IPS DF 19.7 (cell line): Measurements from ENCODE around the gene ALDH6A1.

ENCODE experiments used
- DNase-seq: peaks from one replicate; pipeline ENCODE4 v3.0.0-alpha.2; 2013; ENCODE audit warnings: low read depth, low spot score

The ALDH6A1 gene

DNA sequence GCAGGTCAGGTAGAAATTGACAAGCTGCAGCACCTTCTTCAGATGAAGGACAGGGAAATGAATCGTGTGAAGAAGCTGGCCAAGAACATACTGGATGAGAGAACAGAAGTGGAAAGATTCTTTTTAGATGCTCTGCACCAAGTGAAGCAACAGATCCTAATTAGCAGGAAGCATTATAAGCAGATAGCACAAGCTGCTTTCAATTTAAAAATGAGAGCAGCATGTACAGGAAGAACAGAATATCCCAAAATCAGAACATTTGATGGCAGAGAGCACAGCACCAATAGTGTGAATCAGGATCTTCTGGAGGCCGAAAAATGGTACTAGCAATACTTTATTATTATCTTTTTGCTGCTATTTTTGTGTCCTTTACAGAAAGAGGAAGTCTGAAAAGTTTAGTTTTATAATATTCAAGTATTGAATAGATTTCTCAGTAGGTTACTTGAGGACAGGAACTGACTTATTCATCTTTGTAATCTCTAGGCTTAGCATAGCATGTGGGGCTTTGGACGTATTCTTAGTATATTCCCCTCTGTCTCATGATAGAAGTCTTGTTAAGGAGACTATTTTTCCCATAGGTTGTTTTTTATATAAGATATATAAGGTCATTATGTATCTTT is 34.3 kb downstream of the ALDH6A1 start:
- DNase-seq, result no peak

DNA sequence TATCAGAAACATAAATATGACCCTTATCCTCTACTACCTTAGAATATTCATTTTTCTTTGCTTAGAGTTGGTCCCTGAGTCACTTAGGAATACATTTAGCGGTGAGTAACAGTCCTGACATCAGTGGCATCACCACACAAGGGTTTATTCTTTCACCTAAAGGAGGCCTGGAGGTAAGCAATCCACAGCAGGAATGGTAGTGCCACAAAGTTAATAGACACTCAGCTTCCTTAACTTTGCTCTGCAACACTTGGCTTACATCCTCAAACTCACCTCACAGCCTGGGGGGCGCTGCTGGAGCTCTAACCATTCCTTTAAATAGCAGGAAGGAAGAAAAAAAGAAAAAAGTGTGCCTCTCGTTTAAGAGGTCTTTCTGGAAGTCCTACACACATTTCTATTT is 36.0 kb downstream of the ALDH6A1 start:
- no peak for DNase-seq

DNA sequence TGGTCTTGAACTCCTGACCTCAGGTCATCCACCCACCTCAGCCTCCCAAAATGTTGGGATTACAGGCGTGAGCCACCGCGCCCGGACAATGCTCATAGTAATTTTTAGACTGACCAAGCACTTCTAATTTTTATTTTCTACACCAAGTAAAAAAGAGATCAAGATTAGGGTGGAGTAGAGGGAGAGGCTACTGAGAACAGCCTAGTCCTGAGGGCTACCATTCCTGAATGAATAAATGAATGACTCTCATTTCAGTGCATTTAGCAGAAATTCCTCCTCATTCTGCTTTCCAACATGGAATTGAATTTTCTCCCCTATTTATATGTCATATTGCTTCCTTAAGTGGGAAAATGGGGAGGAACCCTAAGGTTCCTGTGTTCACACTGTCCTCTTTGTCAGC is 38.7 kb downstream of the ALDH6A1 start:
- DNase-seq, result no peak

DNA sequence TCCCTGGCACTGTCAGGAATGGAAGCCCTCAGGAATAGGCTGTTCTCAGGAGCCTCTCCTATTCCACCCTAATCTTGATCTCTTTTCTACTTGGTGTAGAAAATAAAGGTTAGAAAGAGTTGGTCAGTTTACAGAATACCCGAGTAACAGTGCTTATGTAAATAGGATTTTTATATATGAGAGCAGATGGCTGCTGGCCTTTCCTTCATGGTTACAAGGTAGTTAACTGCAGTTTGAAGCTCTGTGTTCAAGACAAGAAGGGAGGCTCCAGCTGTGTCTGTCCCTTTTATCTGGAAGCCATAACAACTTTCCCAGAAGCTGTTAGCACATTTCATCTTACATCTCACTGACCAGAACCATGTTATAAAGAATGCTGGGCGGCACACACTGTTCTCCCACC is 42.0 kb downstream of the ALDH6A1 start:
- DNase-seq, result no peak

DNA sequence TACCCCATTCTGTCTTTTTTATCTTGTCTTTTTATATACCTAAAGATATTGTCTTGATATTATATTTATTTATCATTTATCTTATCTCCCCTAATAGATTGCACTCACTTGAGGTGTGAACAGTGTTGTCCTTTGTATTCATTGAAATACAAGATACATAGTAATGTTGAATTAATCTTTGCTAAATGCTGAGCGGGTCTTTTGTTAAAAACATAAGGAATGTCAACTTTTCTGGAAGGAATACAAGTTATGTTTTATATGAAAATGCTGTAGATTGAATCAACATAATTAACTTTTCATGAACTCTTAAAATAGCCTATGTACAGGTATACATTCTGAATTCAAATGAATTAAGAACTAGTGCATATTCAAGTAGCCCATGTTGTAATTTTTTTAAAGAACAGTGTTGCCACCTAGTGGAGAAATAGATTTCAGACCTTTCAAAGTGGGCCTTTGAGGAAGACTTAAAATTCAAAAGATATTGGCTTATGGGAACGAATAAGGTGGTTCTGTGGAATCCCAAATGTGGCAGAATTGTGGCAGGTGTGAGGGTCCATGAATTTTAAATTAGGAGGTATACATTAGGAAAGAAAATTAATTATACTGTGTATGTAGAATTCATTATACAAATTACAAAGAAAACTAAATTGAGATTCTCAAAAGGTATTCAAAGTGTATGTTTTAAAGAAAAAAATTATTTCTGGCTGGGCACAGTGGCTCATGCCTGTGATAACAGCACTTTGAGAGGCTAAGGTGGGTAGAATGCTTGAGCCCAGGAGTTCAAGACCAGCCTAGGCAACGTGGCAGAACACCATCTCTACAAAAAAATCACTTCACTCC is 46.0 kb downstream of the ALDH6A1 start:
- no peak for DNase-seq

DNA sequence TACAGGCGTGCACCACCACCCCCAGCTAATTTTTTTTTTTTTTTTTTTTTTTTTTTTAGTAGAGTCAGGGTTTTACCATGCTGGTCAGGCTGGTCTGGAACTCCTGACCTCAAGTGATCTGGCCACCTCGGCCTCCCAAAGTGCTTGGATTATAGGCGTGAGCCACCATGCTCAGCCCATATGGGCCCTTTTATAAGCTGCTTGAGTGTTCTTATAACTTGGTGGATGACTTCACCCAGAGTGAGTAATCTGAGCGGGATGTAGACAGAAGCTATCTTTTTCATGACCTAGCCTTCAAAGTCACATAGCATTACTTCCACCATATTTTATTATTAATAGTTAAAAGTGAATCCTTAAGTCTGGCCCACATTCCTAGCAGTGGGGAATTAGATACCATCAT is 48.7 kb downstream of the ALDH6A1 start:
- no peak for DNase-seq

DNA sequence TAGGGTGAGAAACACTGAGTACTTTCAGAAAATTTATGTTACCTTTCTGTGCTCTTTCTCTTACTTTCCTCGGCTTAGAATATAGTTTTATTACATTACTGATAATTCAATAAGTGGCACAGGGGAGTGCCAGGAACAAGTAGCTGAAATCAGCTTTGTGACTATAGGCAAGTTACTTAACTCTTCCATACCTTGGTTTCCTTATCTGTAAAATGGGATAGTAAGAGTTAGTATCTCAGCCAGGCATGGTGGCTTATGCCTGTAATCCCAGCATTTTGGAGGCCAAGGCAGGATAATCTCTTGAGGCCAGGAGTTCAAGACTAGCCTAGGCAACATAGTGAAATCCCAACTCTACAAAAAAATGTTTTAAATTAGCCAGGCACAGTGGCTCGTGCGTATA is 49.7 kb downstream of the ALDH6A1 start:
- DNase-seq, result no peak

DNA sequence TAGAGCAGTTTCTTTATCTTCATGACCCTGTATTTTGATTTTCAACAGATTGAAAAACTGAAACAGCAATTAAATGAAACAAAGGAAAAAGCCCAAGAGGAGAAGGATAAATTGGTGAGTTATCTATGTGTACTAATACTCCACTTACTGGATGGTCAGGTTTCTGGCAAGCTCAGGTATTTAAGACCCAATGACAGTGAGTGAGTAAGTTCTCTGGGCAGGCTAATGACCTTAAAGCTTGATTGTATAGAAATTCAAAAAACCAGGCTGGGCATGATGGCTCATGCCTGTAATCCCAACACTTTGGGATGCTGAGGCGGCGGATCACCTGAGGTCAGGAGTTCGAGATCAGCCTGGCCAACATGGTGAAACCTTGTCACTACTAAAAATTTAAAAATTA is 55.1 kb downstream of the ALDH6A1 start:
- no peak for DNase-seq

DNA sequence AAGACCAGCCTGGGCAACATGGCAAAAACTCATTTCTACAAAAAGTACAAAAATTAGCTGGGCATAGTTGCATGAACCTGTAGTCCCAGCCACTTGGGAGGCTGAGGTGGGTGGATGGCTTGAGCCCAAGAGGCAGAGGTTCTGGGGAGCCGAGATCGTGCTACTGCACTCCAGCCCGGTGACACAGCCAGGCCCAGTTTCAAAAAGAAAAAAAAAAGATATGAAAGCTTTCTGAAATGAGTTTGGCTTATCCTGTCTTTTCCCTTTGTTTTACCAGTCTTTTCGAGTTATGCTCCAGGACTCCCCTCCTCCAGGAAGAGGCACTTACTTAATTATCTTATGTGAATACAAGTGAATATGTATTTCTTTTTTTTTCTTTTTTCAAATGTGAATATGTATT is 61.9 kb downstream of the ALDH6A1 start:
- DNase-seq, result no peak

DNA sequence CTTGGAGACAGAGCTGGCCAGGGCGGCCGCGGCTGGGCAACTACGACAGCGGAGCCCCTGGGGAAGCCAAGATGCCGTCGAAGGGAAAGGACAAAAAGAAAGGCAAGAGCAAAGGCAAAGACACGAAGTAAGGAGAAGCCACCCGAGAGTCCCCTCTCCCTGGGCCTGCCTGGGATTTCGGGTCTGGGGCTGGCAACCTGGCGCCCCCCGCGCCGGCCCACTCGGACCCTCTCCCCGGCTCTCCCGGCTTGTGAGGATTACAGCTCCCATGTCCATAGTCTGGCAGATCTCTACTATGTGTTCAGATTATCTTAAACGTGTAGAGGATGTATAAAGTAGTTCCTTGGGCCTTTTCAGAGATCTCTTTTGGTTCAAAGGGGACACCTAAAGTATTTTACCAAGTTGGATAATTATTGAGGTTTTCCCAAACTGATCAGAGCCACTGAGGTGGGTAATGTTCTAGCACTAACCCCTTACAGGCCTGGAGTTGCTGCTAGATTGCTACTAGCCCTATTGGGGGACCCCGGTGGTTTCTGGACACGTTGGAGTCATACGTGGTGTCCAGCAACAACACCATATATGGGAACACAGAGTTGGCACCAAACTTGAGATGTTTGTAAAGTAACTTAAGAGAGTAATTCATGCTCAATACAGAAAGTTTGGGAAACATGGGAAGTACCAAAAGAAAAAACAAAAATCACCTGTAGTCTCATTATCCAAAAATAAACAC is 64.7 kb downstream of the ALDH6A1 start:
- no peak for DNase-seq

DNA sequence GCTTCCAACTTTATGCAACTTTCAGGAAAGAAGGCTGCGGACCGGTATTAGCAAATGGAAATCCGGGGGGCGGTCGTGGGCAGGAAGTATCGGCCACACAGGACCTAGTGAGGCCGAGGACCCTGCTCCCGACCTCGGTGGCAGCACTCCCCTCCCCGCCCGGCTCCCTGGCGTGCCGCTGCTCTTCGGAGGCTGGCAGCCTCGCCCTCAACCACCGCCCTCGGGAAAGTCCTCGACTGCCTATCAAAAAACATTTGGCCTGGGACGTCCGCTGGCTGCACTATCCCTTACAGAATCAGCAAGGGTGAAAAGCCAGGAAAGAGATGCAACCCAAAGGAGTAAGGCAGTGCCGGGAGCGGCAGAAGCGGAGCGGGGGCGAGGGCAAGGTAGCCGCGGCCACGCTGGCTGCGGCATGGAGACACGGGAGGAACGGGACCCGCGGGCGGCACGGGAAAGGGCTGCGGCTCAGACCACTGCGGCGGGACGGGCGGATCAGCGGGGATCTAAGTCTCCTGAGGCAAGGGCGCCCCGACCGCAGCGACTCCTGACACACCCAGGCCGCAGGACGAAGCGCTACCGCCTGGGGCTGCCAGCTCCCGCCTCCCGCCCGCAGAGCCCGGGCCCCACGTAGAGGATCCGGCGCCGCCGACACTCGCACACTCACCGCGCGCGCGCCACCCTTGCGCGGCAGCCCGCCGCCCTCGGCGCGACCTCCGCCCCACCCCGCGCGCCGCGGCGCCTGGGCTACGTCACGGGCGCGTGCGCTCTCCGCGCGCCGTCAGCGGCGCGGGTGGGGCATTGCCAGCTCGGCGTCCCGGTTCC is 65.5 kb downstream of the ALDH6A1 start, which contains the start of the genes BBOF1 and ENTPD5:
Gene BBOF1 (plus strand): TSS at position 764 of the 822 bp plus-strand sequence. CDS start 130 bp downstream, outside the sequence.
Gene ENTPD5 (minus strand): TSS at position 703 of the 822 bp plus-strand sequence. CDS start 31,186 bp downstream, outside the sequence.
- DNase-seq, result no peak

DNA sequence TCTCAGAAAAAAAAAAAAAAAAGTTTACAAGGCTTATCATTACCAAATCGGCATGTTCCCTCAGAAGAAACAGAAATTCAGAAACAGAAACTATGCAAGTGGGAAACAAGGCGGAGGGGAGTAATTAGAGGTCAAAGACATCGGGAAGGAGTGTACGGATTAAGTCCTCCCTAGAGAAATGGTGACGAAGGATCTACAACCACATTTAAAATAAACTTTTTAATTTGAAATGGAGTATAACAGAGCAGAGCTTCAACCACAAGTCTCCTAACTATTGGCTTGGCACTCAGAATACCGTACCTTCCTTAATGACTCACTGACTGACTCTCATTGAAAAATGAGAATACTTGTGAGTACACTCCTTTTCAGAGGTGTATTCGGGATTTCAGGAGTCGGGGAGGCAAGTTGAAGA is 66.1 kb downstream of the ALDH6A1 start:
- no peak for DNase-seq

DNA sequence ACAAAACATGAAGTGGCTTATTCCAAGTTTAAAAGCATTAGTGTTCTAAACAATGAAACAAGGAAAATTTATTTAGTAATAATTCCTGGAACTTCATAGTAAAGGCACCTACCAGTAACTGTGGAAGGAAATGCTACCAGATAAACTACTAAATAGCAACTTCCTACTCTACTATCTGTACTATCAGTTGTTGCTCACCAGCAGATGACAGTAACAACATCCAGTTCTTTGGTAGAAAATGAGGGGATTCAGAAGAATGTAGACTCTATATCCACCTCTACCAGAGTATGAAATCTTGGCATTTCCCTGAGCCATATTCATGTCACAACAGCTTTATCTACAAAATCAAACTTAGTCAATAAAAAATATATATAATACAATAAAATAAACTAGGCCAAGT is 68.3 kb downstream of the ALDH6A1 start:
- no peak for DNase-seq

DNA sequence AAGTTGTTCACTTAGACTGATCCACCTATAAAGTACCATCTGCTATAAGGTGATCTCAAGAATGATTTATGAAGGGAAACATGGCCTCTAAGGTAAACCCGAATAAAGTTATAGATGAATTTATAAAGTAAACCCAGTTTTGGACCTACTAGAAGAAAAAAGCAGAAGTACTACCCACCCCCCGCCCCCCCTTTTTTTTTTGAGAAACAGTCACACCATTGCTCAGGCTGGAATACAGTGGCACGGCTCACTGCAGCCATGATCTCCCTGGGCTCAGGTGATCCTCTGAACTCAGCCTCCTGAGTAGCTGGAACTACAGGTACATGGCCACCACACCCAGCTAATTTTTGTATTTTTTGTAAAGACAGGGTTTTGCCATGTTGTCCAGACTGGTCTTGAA is 69.1 kb downstream of the ALDH6A1 start:
- no peak for DNase-seq

DNA sequence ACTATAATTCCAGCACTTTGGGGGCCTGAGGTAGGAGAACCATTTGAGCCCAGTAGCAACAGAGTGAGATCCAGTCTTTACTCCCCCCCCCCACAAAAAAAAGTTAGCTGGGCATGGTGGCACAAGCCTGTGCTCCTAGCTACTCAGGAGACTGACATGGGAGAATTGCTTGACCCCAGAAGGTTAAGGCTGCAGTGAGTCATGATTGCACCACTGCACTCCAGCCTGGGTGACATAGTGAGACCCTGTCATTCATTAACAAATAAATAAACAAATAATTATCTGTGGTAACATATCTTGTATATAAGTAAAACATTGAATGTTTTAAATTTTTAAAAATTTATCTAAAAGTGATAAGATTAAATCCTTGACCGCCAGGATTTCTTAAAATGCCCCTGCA is 70.0 kb downstream of the ALDH6A1 start:
- DNase-seq, result no peak

DNA sequence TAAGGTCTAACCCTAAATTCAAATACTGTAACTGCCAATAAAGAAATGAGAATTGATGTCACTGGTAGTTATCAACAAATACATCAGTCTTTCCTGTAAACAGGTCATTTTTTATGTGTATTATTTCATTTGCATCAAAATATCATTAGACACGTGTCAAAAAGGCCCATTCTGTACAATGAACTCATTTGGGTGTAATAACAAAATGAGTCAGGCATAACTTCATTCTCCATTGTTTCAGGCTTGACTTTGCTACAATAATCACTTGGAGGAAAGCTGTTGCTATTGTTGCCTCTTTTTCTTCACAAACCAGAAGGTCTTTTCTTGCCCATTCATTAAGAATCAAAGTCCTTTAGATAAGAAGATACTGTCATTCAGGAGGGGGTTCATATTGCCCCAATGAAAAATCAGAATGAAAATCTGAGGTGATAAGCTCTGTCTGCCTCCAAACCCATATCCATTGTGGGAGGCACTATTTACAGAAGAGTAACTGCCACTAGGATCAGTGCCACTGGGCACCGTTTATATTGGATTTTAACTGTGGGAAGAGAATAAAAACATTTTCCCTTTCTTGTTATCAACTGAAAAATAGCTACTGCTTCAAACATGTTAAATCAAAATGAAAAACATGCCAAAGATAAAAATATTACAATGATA is 75.3 kb downstream of the ALDH6A1 start:
- no peak for DNase-seq
